WTC11 (cell line): ENCODE results near the gene CABP1. TPM values are rescaled to one million over a fixed set of nuclear protein-coding genes. Genes with fewer than 3 reads are reported as not detected.

Source experiments
- CBFB ChIP-seq: sonication (generic); formaldehyde crosslinking; IDR thresholded peaks from 2 replicates; pipeline ENCODE4 v1.8.1; 2022; ENCODE audit warnings: mild to moderate bottlenecking, low read depth, missing genetic modification reagents
- CREB1 ChIP-seq: sonication (generic); formaldehyde crosslinking; IDR thresholded peaks from 2 replicates; pipeline ENCODE4 v1.8.0; 2023; ENCODE audit warnings: mild to moderate bottlenecking, missing genetic modification reagents
- ETV6 ChIP-seq: sonication (generic); formaldehyde crosslinking; IDR thresholded peaks from 2 replicates; pipeline ENCODE4 v1.8.1; 2022; ENCODE audit warnings: mild to moderate bottlenecking, missing genetic modification reagents
- GRHL2 ChIP-seq: fragments of 250-450 bp; sonication (Bioruptor Pico); IDR thresholded peaks from 2 replicates; pipeline ENCODE4 v1.8.0; 2022; ENCODE audit warnings: mild to moderate bottlenecking, moderate library complexity; ENCODE audit not compliant: insufficient replicate concordance, severe bottlenecking
- RELA ChIP-seq: sonication (generic); formaldehyde crosslinking; IDR thresholded peaks from 2 replicates; pipeline ENCODE4 v1.8.1; 2022; ENCODE audit warnings: missing genetic modification reagents, mild to moderate bottlenecking, borderline replicate concordance
- SMAD4 ChIP-seq: sonication (generic); formaldehyde crosslinking; IDR thresholded peaks from 2 replicates; pipeline ENCODE4 v1.8.0; 2022; ENCODE audit warnings: mild to moderate bottlenecking, missing genetic modification reagents
- TCF7 ChIP-seq: sonication (generic); formaldehyde crosslinking; IDR thresholded peaks from 2 replicates; pipeline ENCODE4 v1.8.0; 2022; ENCODE audit warnings: mild to moderate bottlenecking, low read depth, missing genetic modification reagents, moderate library complexity
- TEAD1 ChIP-seq: sonication (generic); formaldehyde crosslinking; IDR thresholded peaks from 2 replicates; pipeline ENCODE4 v1.8.0; 2022; ENCODE audit warnings: mild to moderate bottlenecking, missing genetic modification reagents
- ZNF232 ChIP-seq: sonication (generic); formaldehyde crosslinking; IDR thresholded peaks from 2 replicates; pipeline ENCODE4 v1.8.0; 2022; ENCODE audit warnings: mild to moderate bottlenecking, missing genetic modification reagents
- ZNF416 ChIP-seq: fragments of 250-450 bp; sonication (Bioruptor Pico); IDR thresholded peaks from 2 replicates; pipeline ENCODE4 v1.9.0; 2021; ENCODE audit warnings: mild to moderate bottlenecking, inconsistent platforms
- total RNA-seq: library from RNA; stranded (reverse); gene quantifications from 3 replicates; pipeline ENCODE4 v1.2.3, GENCODE V29; 2021
- TF ChIP-seq, protein P1 (sequence below): sonication (generic); formaldehyde crosslinking; IDR thresholded peaks from 2 replicates; pipeline ENCODE4 v1.8.1; 2023; ENCODE audit warnings: mild to moderate bottlenecking, missing genetic modification reagents, borderline replicate concordance
- TF ChIP-seq, protein P2 (sequence below): sonication (generic); formaldehyde crosslinking; IDR thresholded peaks from 2 replicates; pipeline ENCODE4 v1.8.1; 2023; ENCODE audit warnings: mild to moderate bottlenecking, missing genetic modification reagents, moderate library complexity
- TF ChIP-seq, protein P3 (sequence below): sonication (generic); formaldehyde crosslinking; IDR thresholded peaks from 2 replicates; pipeline ENCODE4 v1.8.0; 2022; ENCODE audit warnings: missing genetic modification reagents
- TF ChIP-seq, protein P4 (sequence below): sonication (generic); formaldehyde crosslinking; IDR thresholded peaks from 2 replicates; pipeline ENCODE4 v1.8.1; 2023; ENCODE audit warnings: mild to moderate bottlenecking, missing genetic modification reagents
- TF ChIP-seq, protein P5 (sequence below): fragments of 250-450 bp; sonication (Bioruptor Pico); IDR thresholded peaks from 2 replicates; pipeline ENCODE4 v2.1.2; 2022; ENCODE audit warnings: mild to moderate bottlenecking, moderate library complexity
- TF ChIP-seq, protein P6 (sequence below): sonication (generic); formaldehyde crosslinking; IDR thresholded peaks from 2 replicates; pipeline ENCODE4 v1.8.0; 2023; ENCODE audit warnings: missing genetic modification reagents, mild to moderate bottlenecking, borderline replicate concordance
- TF ChIP-seq, protein P7 (sequence below): fragments of 250-450 bp; sonication (Bioruptor Pico); conservative IDR thresholded peaks from 2 replicates; pipeline ENCODE4 v1.9.0; 2021; ENCODE audit warnings: mild to moderate bottlenecking

CABP1 gene
- total RNA-seq, 1 experiment from 2014 or later: 14.1 TPM

DNA sequence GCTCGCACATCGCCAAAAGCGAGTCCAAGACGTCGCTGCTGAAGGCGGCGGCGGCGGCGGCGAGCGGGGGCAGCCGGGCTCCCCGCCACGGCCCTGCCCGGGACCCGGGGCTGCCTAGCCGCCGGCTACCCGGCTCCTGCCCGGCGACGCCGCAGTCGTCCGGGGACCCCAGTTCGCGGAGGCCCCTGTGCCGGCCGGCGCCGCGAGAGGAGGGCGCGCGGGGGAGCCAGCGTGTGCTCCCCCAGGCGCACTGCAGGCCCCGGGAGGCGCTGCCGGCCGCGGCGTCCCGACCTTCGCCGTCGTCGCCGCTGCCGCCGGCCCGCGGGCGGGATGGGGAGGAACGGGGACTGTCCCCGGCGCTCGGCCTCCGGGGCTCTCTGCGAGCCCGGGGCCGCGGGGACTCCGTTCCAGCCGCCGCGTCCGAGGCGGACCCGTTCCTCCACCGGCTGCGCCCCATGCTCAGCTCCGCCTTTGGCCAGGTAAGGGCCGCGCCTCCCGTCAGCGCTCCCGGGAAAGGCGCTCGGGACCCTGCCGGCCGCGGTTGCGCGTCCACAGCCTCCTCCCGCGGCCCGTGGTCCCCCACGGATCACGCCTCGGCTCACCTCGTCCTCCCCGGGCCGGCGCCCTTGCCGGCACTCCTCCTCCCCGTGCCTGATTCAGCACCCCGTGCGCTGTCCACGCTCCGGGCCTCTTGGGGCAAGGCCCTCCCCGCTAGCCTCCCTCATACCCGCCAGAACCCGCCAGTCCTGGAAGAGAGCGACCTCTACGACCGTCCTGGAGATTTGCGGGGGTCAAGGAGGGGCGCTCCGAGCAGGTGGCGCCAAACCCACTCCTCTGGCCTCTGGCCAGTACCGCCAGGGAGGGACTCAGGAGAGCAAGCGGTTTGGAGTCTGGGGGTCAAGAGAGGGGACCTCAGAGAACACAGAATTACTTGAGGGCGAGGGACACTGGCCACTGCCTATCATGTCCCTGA lies 721 bp downstream of the CABP1 start (continued):
- TF ChIP-seq CREB1 (CRISPR knock-in tag): peak; percentile 56; the same call in 1 of the 2 replicates
- TF ChIP-seq, protein P1, sequence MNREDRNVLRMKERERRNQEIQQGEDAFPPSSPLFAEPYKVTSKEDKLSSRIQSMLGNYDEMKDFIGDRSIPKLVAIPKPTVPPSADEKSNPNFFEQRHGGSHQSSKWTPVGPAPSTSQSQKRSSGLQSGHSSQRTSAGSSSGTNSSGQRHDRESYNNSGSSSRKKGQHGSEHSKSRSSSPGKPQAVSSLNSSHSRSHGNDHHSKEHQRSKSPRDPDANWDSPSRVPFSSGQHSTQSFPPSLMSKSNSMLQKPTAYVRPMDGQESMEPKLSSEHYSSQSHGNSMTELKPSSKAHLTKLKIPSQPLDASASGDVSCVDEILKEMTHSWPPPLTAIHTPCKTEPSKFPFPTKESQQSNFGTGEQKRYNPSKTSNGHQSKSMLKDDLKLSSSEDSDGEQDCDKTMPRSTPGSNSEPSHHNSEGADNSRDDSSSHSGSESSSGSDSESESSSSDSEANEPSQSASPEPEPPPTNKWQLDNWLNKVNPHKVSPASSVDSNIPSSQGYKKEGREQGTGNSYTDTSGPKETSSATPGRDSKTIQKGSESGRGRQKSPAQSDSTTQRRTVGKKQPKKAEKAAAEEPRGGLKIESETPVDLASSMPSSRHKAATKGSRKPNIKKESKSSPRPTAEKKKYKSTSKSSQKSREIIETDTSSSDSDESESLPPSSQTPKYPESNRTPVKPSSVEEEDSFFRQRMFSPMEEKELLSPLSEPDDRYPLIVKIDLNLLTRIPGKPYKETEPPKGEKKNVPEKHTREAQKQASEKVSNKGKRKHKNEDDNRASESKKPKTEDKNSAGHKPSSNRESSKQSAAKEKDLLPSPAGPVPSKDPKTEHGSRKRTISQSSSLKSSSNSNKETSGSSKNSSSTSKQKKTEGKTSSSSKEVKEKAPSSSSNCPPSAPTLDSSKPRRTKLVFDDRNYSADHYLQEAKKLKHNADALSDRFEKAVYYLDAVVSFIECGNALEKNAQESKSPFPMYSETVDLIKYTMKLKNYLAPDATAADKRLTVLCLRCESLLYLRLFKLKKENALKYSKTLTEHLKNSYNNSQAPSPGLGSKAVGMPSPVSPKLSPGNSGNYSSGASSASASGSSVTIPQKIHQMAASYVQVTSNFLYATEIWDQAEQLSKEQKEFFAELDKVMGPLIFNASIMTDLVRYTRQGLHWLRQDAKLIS: 0 out of 2 replicates have a peak, but pooled peaks have one; percentile 57
- no peak for TF ChIP-seq ZNF416 (CRISPR knock-in tag)
- TF ChIP-seq, protein P2, sequence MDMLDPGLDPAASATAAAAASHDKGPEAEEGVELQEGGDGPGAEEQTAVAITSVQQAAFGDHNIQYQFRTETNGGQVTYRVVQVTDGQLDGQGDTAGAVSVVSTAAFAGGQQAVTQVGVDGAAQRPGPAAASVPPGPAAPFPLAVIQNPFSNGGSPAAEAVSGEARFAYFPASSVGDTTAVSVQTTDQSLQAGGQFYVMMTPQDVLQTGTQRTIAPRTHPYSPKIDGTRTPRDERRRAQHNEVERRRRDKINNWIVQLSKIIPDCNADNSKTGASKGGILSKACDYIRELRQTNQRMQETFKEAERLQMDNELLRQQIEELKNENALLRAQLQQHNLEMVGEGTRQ (CRISPR knock-in tag): no peak; the same call in 1 of the 2 replicates
- TF ChIP-seq, protein P3, sequence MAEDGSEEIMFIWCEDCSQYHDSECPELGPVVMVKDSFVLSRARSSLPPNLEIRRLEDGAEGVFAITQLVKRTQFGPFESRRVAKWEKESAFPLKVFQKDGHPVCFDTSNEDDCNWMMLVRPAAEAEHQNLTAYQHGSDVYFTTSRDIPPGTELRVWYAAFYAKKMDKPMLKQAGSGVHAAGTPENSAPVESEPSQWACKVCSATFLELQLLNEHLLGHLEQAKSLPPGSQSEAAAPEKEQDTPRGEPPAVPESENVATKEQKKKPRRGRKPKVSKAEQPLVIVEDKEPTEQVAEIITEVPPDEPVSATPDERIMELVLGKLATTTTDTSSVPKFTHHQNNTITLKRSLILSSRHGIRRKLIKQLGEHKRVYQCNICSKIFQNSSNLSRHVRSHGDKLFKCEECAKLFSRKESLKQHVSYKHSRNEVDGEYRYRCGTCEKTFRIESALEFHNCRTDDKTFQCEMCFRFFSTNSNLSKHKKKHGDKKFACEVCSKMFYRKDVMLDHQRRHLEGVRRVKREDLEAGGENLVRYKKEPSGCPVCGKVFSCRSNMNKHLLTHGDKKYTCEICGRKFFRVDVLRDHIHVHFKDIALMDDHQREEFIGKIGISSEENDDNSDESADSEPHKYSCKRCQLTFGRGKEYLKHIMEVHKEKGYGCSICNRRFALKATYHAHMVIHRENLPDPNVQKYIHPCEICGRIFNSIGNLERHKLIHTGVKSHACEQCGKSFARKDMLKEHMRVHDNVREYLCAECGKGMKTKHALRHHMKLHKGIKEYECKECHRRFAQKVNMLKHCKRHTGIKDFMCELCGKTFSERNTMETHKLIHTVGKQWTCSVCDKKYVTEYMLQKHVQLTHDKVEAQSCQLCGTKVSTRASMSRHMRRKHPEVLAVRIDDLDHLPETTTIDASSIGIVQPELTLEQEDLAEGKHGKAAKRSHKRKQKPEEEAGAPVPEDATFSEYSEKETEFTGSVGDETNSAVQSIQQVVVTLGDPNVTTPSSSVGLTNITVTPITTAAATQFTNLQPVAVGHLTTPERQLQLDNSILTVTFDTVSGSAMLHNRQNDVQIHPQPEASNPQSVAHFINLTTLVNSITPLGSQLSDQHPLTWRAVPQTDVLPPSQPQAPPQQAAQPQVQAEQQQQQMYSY (CRISPR knock-in tag): peak; percentile 12; the same call in 1 of the 2 replicates
- peak; percentile 85 for TF ChIP-seq ETV6 (CRISPR knock-in tag)
- TF ChIP-seq, protein P4, sequence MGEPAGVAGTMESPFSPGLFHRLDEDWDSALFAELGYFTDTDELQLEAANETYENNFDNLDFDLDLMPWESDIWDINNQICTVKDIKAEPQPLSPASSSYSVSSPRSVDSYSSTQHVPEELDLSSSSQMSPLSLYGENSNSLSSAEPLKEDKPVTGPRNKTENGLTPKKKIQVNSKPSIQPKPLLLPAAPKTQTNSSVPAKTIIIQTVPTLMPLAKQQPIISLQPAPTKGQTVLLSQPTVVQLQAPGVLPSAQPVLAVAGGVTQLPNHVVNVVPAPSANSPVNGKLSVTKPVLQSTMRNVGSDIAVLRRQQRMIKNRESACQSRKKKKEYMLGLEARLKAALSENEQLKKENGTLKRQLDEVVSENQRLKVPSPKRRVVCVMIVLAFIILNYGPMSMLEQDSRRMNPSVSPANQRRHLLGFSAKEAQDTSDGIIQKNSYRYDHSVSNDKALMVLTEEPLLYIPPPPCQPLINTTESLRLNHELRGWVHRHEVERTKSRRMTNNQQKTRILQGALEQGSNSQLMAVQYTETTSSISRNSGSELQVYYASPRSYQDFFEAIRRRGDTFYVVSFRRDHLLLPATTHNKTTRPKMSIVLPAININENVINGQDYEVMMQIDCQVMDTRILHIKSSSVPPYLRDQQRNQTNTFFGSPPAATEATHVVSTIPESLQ (CRISPR knock-in tag): no peak
- no peak for TF ChIP-seq SMAD4
- TF ChIP-seq, protein P5, sequence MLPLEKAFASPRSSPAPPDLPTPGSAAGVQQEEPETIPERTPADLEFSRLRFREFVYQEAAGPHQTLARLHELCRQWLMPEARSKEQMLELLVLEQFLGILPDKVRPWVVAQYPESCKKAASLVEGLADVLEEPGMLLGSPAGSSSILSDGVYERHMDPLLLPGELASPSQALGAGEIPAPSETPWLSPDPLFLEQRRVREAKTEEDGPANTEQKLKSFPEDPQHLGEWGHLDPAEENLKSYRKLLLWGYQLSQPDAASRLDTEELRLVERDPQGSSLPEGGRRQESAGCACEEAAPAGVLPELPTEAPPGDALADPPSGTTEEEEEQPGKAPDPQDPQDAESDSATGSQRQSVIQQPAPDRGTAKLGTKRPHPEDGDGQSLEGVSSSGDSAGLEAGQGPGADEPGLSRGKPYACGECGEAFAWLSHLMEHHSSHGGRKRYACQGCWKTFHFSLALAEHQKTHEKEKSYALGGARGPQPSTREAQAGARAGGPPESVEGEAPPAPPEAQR (CRISPR knock-in tag): no peak
- TF ChIP-seq TCF7: peak; percentile 89
- TF ChIP-seq, protein P6, sequence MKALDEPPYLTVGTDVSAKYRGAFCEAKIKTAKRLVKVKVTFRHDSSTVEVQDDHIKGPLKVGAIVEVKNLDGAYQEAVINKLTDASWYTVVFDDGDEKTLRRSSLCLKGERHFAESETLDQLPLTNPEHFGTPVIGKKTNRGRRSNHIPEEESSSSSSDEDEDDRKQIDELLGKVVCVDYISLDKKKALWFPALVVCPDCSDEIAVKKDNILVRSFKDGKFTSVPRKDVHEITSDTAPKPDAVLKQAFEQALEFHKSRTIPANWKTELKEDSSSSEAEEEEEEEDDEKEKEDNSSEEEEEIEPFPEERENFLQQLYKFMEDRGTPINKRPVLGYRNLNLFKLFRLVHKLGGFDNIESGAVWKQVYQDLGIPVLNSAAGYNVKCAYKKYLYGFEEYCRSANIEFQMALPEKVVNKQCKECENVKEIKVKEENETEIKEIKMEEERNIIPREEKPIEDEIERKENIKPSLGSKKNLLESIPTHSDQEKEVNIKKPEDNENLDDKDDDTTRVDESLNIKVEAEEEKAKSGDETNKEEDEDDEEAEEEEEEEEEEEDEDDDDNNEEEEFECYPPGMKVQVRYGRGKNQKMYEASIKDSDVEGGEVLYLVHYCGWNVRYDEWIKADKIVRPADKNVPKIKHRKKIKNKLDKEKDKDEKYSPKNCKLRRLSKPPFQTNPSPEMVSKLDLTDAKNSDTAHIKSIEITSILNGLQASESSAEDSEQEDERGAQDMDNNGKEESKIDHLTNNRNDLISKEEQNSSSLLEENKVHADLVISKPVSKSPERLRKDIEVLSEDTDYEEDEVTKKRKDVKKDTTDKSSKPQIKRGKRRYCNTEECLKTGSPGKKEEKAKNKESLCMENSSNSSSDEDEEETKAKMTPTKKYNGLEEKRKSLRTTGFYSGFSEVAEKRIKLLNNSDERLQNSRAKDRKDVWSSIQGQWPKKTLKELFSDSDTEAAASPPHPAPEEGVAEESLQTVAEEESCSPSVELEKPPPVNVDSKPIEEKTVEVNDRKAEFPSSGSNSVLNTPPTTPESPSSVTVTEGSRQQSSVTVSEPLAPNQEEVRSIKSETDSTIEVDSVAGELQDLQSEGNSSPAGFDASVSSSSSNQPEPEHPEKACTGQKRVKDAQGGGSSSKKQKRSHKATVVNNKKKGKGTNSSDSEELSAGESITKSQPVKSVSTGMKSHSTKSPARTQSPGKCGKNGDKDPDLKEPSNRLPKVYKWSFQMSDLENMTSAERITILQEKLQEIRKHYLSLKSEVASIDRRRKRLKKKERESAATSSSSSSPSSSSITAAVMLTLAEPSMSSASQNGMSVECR: peak; percentile 84
- TF ChIP-seq, protein P7, sequence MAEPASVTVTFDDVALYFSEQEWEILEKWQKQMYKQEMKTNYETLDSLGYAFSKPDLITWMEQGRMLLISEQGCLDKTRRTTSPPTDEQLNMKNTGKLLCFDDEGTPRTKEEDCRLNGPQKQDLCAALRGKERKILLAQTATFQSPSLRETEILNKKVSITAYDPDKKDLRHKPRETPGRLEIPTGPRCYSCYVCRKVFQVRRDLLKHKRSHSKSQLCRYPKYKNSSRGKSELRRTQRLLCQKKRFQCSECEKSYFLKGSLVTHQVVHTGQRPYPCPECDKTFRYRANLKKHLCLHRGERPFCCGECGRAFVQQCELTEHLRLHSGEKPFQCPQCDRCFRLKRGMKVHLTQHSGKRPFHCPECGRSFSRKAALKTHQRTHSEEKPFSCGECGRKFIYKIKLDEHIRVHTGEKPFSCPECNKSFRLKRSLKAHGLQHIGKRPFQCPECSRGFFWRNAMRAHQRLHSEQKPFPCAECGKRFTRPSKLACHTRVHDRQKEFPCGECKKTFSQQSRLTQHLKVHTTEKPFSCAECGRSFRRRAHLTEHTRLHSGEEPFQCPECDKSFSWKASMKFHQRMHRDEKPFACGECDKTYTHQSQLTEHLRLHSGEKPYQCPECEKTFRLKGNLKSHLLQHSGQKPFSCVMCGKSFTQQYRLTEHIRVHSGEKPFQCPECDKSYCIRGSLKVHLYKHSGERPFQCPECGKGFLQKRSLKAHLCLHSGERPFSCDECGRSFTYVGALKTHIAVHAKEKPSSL (CRISPR knock-in tag): no peak
- TF ChIP-seq TEAD1 (CRISPR knock-in tag): 0 out of 2 replicates have a peak, but pooled peaks have one; percentile 26
- TF ChIP-seq GRHL2 (CRISPR knock-in tag): no peak
- TF ChIP-seq RELA (CRISPR knock-in tag): no peak
- TF ChIP-seq ZNF232 (CRISPR knock-in tag): no peak
- peak; percentile 90; the same call in 1 of the 2 replicates for TF ChIP-seq CBFB (CRISPR knock-in tag)
- TF ChIP-seq, all 79 proteins: peak for 27
